Measurements from ENCODE around the gene GSTM4. TPM values are rescaled to one million over a fixed set of nuclear protein-coding genes. Genes with fewer than 3 reads are reported as not detected.
A peak's percentile ranks its signal among the peaks of the same experiment; 100 is the strongest.

The GSTM4 gene
- total RNA-seq, 4 donors from 2014 or later: 64.9 to 104 (median 94.8) TPM

DNA sequence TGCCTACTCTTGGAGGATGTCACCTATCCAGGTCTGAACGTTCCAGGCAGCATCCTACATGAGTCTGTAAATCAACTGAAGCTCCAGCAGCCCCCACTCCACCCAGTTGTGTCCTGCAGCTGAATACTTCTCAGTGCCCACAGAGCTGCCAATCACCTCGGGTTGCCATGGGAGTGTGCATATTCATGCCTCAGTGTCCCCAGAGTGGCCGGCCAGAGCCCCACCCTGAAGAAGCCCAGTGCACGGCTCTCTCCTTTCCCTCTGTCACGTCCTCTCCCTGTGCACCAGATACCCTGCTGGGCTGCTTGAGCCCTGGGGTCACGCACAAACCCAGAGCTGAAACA lies 16.1 kb upstream of the GSTM4 start:
- H3K36me3 ChIP-seq: no peaks in the 10 kb centered on the region
- in situ Hi-C loops (cut with MboI; ENCODE audit: low pct_ligation_motif_present in 1 of 4, low pct_unique_long_range_greater_than_20kb in 1 of 4, low sequenced_read_pairs in 3 of 4): loop anchor here in 2 of 4 donors (5.0 to 10.0 kb wide), 2 partner anchors 132 to 345 kb away; partner anchors contain the start of gene AHCYL1 (in 1 of the 2)
- no peak overlapping the region for H3K27ac ChIP-seq
- no peaks in the 10 kb centered on the region for H3K9me3 ChIP-seq
- no peak overlapping the region for H3K4me3 ChIP-seq
- WGBS, 2 donors (ENCODE audit: low coverage in 1 of 2): 52% methylated on average over 6 of the region's 6 CpGs; no CpG with 5 or more reads in 1 of the 2 donors
- H3K27me3 ChIP-seq: no peaks in the 10 kb centered on the region
- TF ChIP-seq EP300 (IDR thresholded peaks at IDR 0.05; ENCODE audit: low read depth): no peak
- TF ChIP-seq, protein P1, sequence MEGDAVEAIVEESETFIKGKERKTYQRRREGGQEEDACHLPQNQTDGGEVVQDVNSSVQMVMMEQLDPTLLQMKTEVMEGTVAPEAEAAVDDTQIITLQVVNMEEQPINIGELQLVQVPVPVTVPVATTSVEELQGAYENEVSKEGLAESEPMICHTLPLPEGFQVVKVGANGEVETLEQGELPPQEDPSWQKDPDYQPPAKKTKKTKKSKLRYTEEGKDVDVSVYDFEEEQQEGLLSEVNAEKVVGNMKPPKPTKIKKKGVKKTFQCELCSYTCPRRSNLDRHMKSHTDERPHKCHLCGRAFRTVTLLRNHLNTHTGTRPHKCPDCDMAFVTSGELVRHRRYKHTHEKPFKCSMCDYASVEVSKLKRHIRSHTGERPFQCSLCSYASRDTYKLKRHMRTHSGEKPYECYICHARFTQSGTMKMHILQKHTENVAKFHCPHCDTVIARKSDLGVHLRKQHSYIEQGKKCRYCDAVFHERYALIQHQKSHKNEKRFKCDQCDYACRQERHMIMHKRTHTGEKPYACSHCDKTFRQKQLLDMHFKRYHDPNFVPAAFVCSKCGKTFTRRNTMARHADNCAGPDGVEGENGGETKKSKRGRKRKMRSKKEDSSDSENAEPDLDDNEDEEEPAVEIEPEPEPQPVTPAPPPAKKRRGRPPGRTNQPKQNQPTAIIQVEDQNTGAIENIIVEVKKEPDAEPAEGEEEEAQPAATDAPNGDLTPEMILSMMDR (IDR thresholded peaks at IDR 0.05): no peak
- no peak for TF ChIP-seq POLR2A (IDR thresholded peaks at IDR 0.05)
- no peak for TF ChIP-seq POLR2AphosphoS5 (IDR thresholded peaks at IDR 0.05)
- peaks cover 6 to 15% (median 8%) of the 10 kb centered on the region in 4 donors for H3K4me1 ChIP-seq
- intact Hi-C loops (cut with DNase I; ENCODE audit: low total_unique reads): loop anchor here (5.0 kb wide), 1 partner anchor 132 kb away; no protein-coding TSS in a partner anchor
- peak; percentile 7 for DNase-seq

DNA sequence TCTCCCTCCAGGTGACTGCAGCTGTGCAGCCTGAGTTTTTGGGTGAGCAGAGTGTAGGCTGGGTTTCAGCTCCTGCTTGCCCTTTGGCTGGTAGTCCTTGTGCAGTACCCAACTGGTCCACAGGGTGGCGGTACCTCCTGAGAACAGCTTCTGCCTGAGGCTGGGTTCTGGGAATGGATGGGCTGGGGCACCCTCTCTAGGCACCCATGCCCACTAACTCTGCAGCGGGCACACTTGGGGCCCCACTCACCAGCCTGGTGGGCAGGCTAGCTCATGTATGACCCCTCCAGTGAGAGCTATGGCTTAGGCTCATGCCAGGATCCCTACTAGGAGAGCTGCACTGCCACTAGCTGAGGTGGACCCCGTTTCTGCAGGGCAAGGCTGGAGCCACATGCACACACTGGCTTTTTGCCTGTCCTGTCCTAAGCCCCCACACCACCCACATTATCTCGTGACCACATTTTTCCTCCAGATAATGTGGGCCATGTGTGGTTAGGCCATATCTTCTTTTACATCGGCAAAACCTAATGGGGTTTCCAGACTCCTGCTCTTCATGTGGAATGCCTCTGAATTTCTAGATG lies 15.5 kb upstream of the GSTM4 start:
- H3K9me3 ChIP-seq: no peaks in the 10 kb centered on the region
- peaks cover 6 to 15% (median 8%) of the 10 kb centered on the region in 4 donors for H3K4me1 ChIP-seq
- H3K36me3 ChIP-seq: no peaks in the 10 kb centered on the region
- DNase-seq: peak; percentile 93
- in situ Hi-C loops (cut with MboI; ENCODE audit: low pct_ligation_motif_present in 1 of 4, low pct_unique_long_range_greater_than_20kb in 1 of 4, low sequenced_read_pairs in 3 of 4) (loop anchor here in 1 of 4 donors (5.0 kb wide), 1 partner anchor 132 kb away; no protein-coding TSS in a partner anchor), intact Hi-C loops (cut with DNase I; ENCODE audit: low total_unique reads) (loop anchor here (5.0 kb wide), 1 partner anchor 132 kb away; no protein-coding TSS in a partner anchor)
- H3K27me3 ChIP-seq: no peaks in the 10 kb centered on the region
- 35% methylated on average over 5 of the region's 5 CpGs; no CpG with 5 or more reads in 1 of the 2 donors for WGBS, 2 donors (ENCODE audit: low coverage in 1 of 2)
- no peak overlapping the region for H3K4me3 ChIP-seq
- no peak overlapping the region for H3K27ac ChIP-seq
- no peak for TF ChIP-seq POLR2A (IDR thresholded peaks at IDR 0.05)
- TF ChIP-seq POLR2AphosphoS5 (IDR thresholded peaks at IDR 0.05): no peak
- TF ChIP-seq, protein P1 (IDR thresholded peaks at IDR 0.05): peak; percentile 89 to 99 (median 97)
- no peak for TF ChIP-seq EP300 (IDR thresholded peaks at IDR 0.05; ENCODE audit: low read depth)

DNA sequence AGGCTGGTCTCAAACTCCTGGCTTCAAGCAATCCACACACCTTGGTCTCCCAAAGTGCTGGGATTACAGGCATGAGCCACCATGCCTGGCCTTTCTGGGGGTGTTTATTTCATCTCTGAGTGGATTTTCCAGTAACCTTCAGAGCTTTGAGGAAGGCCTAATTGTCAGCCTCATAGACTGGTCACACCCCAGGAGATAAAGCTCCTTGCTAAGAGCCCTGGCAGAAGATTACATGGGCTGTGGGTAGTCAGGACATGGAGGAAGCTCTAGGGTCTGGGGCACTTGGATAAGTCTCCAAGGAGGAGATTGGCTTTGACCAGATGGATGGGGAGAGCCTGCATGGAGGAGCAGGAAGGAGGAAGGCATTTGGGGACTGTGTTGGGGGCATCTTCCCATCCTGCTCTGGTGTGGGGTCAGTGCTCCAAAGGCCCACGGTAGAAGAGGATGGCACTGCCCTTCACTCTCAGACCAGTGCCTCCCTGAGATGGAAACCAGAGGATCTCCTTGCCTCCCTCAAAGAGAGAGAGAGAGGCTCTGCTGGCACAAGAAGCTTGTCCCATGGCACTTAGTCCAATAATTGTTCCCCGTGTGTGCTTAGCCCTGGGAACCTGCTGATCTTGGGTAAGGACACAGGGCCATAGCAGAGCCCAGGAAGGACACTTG lies 14.7 kb upstream of the GSTM4 start:
- in situ Hi-C loops (cut with MboI; ENCODE audit: low pct_ligation_motif_present in 1 of 4, low pct_unique_long_range_greater_than_20kb in 1 of 4, low sequenced_read_pairs in 3 of 4): loop anchor here in 1 of 4 donors (5.0 kb wide), 1 partner anchor 131 kb away; no protein-coding TSS in a partner anchor
- TF ChIP-seq POLR2A (IDR thresholded peaks at IDR 0.05): no peak
- TF ChIP-seq EP300 (IDR thresholded peaks at IDR 0.05; ENCODE audit: low read depth): no peak
- TF ChIP-seq, protein P1 (IDR thresholded peaks at IDR 0.05): no peak
- TF ChIP-seq POLR2AphosphoS5 (IDR thresholded peaks at IDR 0.05): no peak
- Histone ChIP-seq H3K9me3 (no peaks in the 10 kb centered on the region), H3K27me3 (no peaks in the 10 kb centered on the region), H3K4me3 (no peak overlapping the region), H3K4me1 (peaks cover 2 to 13% (median 8%) of the 10 kb centered on the region in 4 donors), H3K27ac (no peak overlapping the region), H3K36me3 (no peaks in the 10 kb centered on the region)
- no peak for DNase-seq
- intact Hi-C loops (cut with DNase I; ENCODE audit: low total_unique reads): loop anchor here (5.0 kb wide), 1 partner anchor 131 kb away; no protein-coding TSS in a partner anchor
- 78 to 80% methylated on average over 1 to 2 of the region's 2 CpGs for WGBS, 2 donors (ENCODE audit: low coverage in 1 of 2)

DNA sequence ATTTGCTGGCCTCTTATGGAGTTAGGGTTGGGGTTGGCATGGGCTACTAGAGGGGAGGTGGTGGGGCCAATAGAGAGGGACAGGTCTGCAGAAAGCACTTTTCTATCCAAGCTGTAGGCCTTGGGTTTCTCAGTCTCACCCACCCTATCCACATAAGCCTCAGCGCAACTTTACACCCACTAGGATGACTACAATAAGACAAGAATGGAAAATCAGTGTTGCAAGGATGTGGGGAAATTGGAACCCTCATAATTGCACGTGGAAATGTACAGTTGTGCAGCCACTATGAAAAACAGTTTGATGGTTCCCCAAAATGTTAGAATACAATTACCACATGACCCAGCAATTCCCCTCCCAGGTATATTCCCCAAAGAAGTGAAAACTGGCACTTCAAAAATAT lies 14.0 kb upstream of the GSTM4 start:
- no peak for DNase-seq
- H3K27me3 ChIP-seq: no peaks in the 10 kb centered on the region
- H3K36me3 ChIP-seq: no peaks in the 10 kb centered on the region
- TF ChIP-seq, protein P1 (IDR thresholded peaks at IDR 0.05): no peak
- no peak for TF ChIP-seq EP300 (IDR thresholded peaks at IDR 0.05; ENCODE audit: low read depth)
- no peak for TF ChIP-seq POLR2AphosphoS5 (IDR thresholded peaks at IDR 0.05)
- TF ChIP-seq POLR2A (IDR thresholded peaks at IDR 0.05): no peak
- WGBS, 2 donors (ENCODE audit: low coverage in 1 of 2): 83 to 93% methylated on average over 2 of the region's 2 CpGs
- intact Hi-C loops (cut with DNase I; ENCODE audit: low total_unique reads) (loop anchor here (5.0 kb wide), 1 partner anchor 130 kb away; no protein-coding TSS in a partner anchor), in situ Hi-C loops (cut with MboI; ENCODE audit: low pct_ligation_motif_present in 1 of 4, low pct_unique_long_range_greater_than_20kb in 1 of 4, low sequenced_read_pairs in 3 of 4) (loop anchor here in 1 of 4 donors (5.0 kb wide), 1 partner anchor 130 kb away; no protein-coding TSS in a partner anchor)
- H3K4me1 ChIP-seq: peaks cover 0 to 9% (median 8%) of the 10 kb centered on the region in 4 donors
- H3K27ac ChIP-seq: no peak overlapping the region
- H3K4me3 ChIP-seq: no peak overlapping the region
- no peaks in the 10 kb centered on the region for H3K9me3 ChIP-seq
